H9 (cell line): Measurements from ENCODE around the gene PRG2. TPM values are rescaled to one million over a fixed set of nuclear protein-coding genes. Genes with fewer than 3 reads are reported as not detected.

Source experiments
- DNase-seq: peaks from one replicate; pipeline ENCODE4 v3.0.0-alpha.2; 2017
- H2AFZ ChIP-seq: one replicate; pipeline ENCODE4 v1.6.1; 2013; ENCODE audit warnings: mild to moderate bottlenecking, low read length, control low read depth, moderate library complexity
- H2AK5ac ChIP-seq: 2 replicates; pipeline ENCODE4 v1.6.1; 2013; ENCODE audit warnings: low read length, control low read depth, mixed read lengths; ENCODE audit not compliant: insufficient read length
- H2BK120ac ChIP-seq: one replicate; pipeline ENCODE4 v1.6.1; 2013; ENCODE audit warnings: low read depth, mild to moderate bottlenecking, low read length, control low read depth, inconsistent platforms; ENCODE audit not compliant: poor library complexity, severe bottlenecking
- H2BK12ac ChIP-seq: 2 replicates; pipeline ENCODE4 v1.6.1; 2013; ENCODE audit warnings: low read length, control low read depth, mixed read lengths, low read depth; ENCODE audit not compliant: insufficient read length
- H2BK15ac ChIP-seq: 2 replicates; pipeline ENCODE4 v1.6.1; 2013; ENCODE audit warnings: low read depth, low read length, control low read depth
- H2BK20ac ChIP-seq: one replicate; pipeline ENCODE4 v1.6.1; 2013; ENCODE audit warnings: low read depth, mild to moderate bottlenecking, low read length, control low read depth, inconsistent platforms; ENCODE audit not compliant: poor library complexity, severe bottlenecking
- H2BK5ac ChIP-seq: 2 replicates; pipeline ENCODE4 v1.6.1; 2013; ENCODE audit warnings: low read length, control low read depth, mixed read lengths; ENCODE audit not compliant: insufficient read length
- H3K14ac ChIP-seq: 2 replicates; pipeline ENCODE4 v1.6.1; 2013; ENCODE audit warnings: low read length, control low read depth; ENCODE audit not compliant: insufficient read depth
- H3K18ac ChIP-seq: 2 replicates; pipeline ENCODE4 v1.6.1; 2013; ENCODE audit warnings: low read depth, mild to moderate bottlenecking, mixed read lengths, low read length, control low read depth; ENCODE audit not compliant: insufficient read length
- H3K23ac ChIP-seq: 2 replicates; pipeline ENCODE4 v1.6.1; 2013; ENCODE audit warnings: low read length, control low read depth, mixed read lengths, low read depth; ENCODE audit not compliant: insufficient read length
- H3K23me2 ChIP-seq: 2 replicates; pipeline ENCODE4 v1.6.1; 2013; ENCODE audit warnings: low read depth, mild to moderate bottlenecking, mixed read lengths, low read length, control low read depth; ENCODE audit not compliant: insufficient read length, poor library complexity, severe bottlenecking
- H3K27ac ChIP-seq: 2 replicates; pipeline ENCODE4 v1.5.1; 2013; ENCODE audit warnings: low read length, control low read depth, mixed read lengths, low read depth; ENCODE audit not compliant: insufficient read length
- H3K27me3 ChIP-seq: 2 replicates; pipeline ENCODE4 v1.6.1; 2013; ENCODE audit warnings: low read length, control low read depth, inconsistent platforms; ENCODE audit not compliant: insufficient read depth
- H3K4ac ChIP-seq: 2 replicates; pipeline ENCODE4 v1.6.1; 2013; ENCODE audit warnings: low read depth, mild to moderate bottlenecking, control low read depth, inconsistent platforms, low read length, moderate library complexity
- H3K4me1 ChIP-seq: 2 replicates; pipeline ENCODE4 v1.6.1; 2013; ENCODE audit warnings: low read length, control low read depth, inconsistent platforms; ENCODE audit not compliant: insufficient read depth
- H3K4me2 ChIP-seq: 2 replicates; pipeline ENCODE4 v1.6.1; 2013; ENCODE audit warnings: low read length, control low read depth, mixed read lengths; ENCODE audit not compliant: insufficient read length, insufficient read depth
- H3K56ac ChIP-seq: 2 replicates; pipeline ENCODE4 v1.6.1; 2013; ENCODE audit warnings: low read depth, mild to moderate bottlenecking, mixed read lengths, low read length, control low read depth; ENCODE audit not compliant: insufficient read length
- H3K79me1 ChIP-seq: 2 replicates; pipeline ENCODE4 v1.6.1; 2013; ENCODE audit warnings: low read depth, mild to moderate bottlenecking, moderate library complexity, low read length, control low read depth, inconsistent platforms; ENCODE audit not compliant: insufficient read depth, poor library complexity, severe bottlenecking
- H3K79me2 ChIP-seq: 2 replicates; pipeline ENCODE4 v1.6.1; 2013; ENCODE audit warnings: low read length, control low read depth, inconsistent platforms; ENCODE audit not compliant: insufficient read depth
- H3K9ac ChIP-seq: 2 replicates; pipeline ENCODE4 v1.6.1; 2013; ENCODE audit warnings: low read length, control low read depth, mixed read lengths; ENCODE audit not compliant: insufficient read length; ENCODE audit errors: extremely low read depth
- H3K9me3 ChIP-seq: one replicate; pipeline ENCODE4 v1.6.1; 2013; ENCODE audit warnings: low read depth, low read length, inconsistent platforms; ENCODE audit not compliant: control insufficient read depth
- H3T11ph ChIP-seq: one replicate; pipeline ENCODE4 v1.6.1; 2013; ENCODE audit warnings: mild to moderate bottlenecking, low read length, control low read depth, inconsistent platforms
- H4K20me1 ChIP-seq: one replicate; pipeline ENCODE4 v1.6.1; 2013; ENCODE audit not compliant: control insufficient read depth, insufficient read length, insufficient read depth
- H4K5ac ChIP-seq: 2 replicates; pipeline ENCODE4 v1.6.1; 2013; ENCODE audit warnings: low read depth, mild to moderate bottlenecking, mixed read lengths, low read length, control low read depth; ENCODE audit not compliant: insufficient read length
- H4K8ac ChIP-seq: replicated peaks from 2 replicates; pipeline ENCODE4 v1.6.1; 2013; ENCODE audit warnings: low read length, control low read depth, mixed read lengths, low read depth; ENCODE audit not compliant: insufficient read length
- H4K91ac ChIP-seq: 2 replicates; pipeline ENCODE4 v1.6.1; 2013; ENCODE audit warnings: low read depth, mild to moderate bottlenecking, moderate library complexity, mixed read lengths, low read length, control low read depth; ENCODE audit not compliant: insufficient read length
- H3K27ac Mint-ChIP-seq, 3 experiments: 2 replicates in 2 of 3; 3 replicates in 1 of 3; pipeline ENCODE4 v1.8.0; 2020 to 2021; ENCODE audit warnings: mixed read lengths in 3 of 3, mild to moderate bottlenecking in 1 of 3, moderate library complexity in 1 of 3
- H3K27me3 Mint-ChIP-seq: 2 replicates; pipeline ENCODE4 v1.8.0; 2021; ENCODE audit warnings: low read depth, mild to moderate bottlenecking, moderate library complexity, mixed read lengths
- H3K36me3 Mint-ChIP-seq, 3 experiments: 2 replicates in 2 of 3; 3 replicates in 1 of 3; pipeline ENCODE4 v1.8.0; 2020 to 2021; ENCODE audit warnings: low read depth in 3 of 3, mixed read lengths in 3 of 3; ENCODE audit not compliant: insufficient read depth in 1 of 3
- H3K4me1 Mint-ChIP-seq, 2 experiments: 2 replicates each; pipeline ENCODE4 v1.8.0; 2020; ENCODE audit warnings: mixed read lengths in 2 of 2
- H3K4me3 Mint-ChIP-seq, 2 experiments: 2 replicates in 1 of 2; 3 replicates in 1 of 2; pipeline ENCODE4 v1.8.0; 2020 to 2021; ENCODE audit warnings: mild to moderate bottlenecking in 2 of 2, mixed read lengths in 2 of 2, moderate library complexity in 1 of 2
- H3K9me3 Mint-ChIP-seq, 2 experiments: 2 replicates in 1 of 2; 3 replicates in 1 of 2; pipeline ENCODE4 v1.8.0; 2020; ENCODE audit warnings: mild to moderate bottlenecking in 2 of 2, mixed read lengths in 2 of 2, moderate library complexity in 1 of 2
- WGBS: extraction: QIAGEN DNeasy Blood & Tissue Kit; methylation state at CpG from one replicate; pipeline ENCODE4 v1.1.7; 2013; ENCODE audit warnings: missing lambda C conversion rate, low lambda C conversion rate, mixed read lengths; ENCODE audit not compliant: insufficient read length; ENCODE audit errors: extremely low coverage; 5-methylcytosine and 5-hydroxymethylcytosine counted together
- total RNA-seq: library from RNA; stranded (reverse); gene quantifications from 2 replicates; pipeline ENCODE4 v1.2.1, GENCODE V29; 2021
- TF ChIP-seq, protein P1 (sequence below): fragments of 200-600 bp; sonication (generic); conservative IDR thresholded peaks from 3 replicates; pipeline ENCODE4 v1.8.0; 2021; ENCODE audit warnings: antibody characterized with exemption, mild to moderate bottlenecking

PRG2 gene
- total RNA-seq, 1 experiment from 2014 or later = not detected

- no peaks in the 10 kb centered on the region for H3K79me2 ChIP-seq
- no peak within 1 kb of the TSS for H3K4ac ChIP-seq
- no peak within 1 kb of the TSS for H3K9ac ChIP-seq
- peaks cover 6% of the 10 kb centered on the region for H3K23me2 ChIP-seq
- peaks cover 27 to 34% of the 10 kb centered on the region in 2 experiments for H3K4me1 Mint-ChIP-seq
- H3K79me1 ChIP-seq = no peaks in the 10 kb centered on the region
- no peaks in the 10 kb centered on the region for H3K9me3 Mint-ChIP-seq
- H4K8ac ChIP-seq = no peak within 1 kb of the TSS
- H4K20me1 ChIP-seq = no peaks in the 10 kb centered on the region
- H3K9me3 ChIP-seq = no peaks in the 10 kb centered on the region
- peaks cover 2% of the 10 kb centered on the region; the same call in 1 of the 2 replicates for H3K4me1 ChIP-seq
- H3K27ac Mint-ChIP-seq = no peak within 1 kb of the TSS; a peak in 1 of 7 replicates
- H3K27me3 ChIP-seq = peaks cover 3% of the 10 kb centered on the region; the same call in 1 of the 2 replicates
- H2BK15ac ChIP-seq = no peak within 1 kb of the TSS
- no peak within 1 kb of the TSS for H4K91ac ChIP-seq
- H3K18ac ChIP-seq = no peak within 1 kb of the TSS
- H3K27ac ChIP-seq = no peak within 1 kb of the TSS
- H3T11ph ChIP-seq = no peak within 1 kb of the TSS
- H3K4me3 Mint-ChIP-seq = peak within 1 kb of the TSS; percentile 68 to 83
- no peak within 1 kb of the TSS for H2AFZ ChIP-seq
- H2BK12ac ChIP-seq = no peak within 1 kb of the TSS
- peak; percentile 79 for DNase-seq
- no CpG with 5 or more reads among the region's 39 CpGs for WGBS
- TF ChIP-seq, protein P1, sequence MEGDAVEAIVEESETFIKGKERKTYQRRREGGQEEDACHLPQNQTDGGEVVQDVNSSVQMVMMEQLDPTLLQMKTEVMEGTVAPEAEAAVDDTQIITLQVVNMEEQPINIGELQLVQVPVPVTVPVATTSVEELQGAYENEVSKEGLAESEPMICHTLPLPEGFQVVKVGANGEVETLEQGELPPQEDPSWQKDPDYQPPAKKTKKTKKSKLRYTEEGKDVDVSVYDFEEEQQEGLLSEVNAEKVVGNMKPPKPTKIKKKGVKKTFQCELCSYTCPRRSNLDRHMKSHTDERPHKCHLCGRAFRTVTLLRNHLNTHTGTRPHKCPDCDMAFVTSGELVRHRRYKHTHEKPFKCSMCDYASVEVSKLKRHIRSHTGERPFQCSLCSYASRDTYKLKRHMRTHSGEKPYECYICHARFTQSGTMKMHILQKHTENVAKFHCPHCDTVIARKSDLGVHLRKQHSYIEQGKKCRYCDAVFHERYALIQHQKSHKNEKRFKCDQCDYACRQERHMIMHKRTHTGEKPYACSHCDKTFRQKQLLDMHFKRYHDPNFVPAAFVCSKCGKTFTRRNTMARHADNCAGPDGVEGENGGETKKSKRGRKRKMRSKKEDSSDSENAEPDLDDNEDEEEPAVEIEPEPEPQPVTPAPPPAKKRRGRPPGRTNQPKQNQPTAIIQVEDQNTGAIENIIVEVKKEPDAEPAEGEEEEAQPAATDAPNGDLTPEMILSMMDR = 0 out of 3 replicates have a peak, but pooled peaks have one; percentile 14
- H3K23ac ChIP-seq = no peak within 1 kb of the TSS
- H2BK20ac ChIP-seq = no peak within 1 kb of the TSS
- peak within 1 kb of the TSS; percentile 60 for H3K4me2 ChIP-seq
- no peak within 1 kb of the TSS for H2BK5ac ChIP-seq
- no peak within 1 kb of the TSS for H3K56ac ChIP-seq
- peaks cover 43% of the 10 kb centered on the region for H3K27me3 Mint-ChIP-seq
- no peak within 1 kb of the TSS for H2BK120ac ChIP-seq
- peaks cover 11 to 21% (median 19%) of the 10 kb centered on the region in 3 experiments; a peak in 6 of 7 replicates for H3K36me3 Mint-ChIP-seq
- H4K5ac ChIP-seq = no peak within 1 kb of the TSS
- peak within 1 kb of the TSS; percentile 74; the same call in 1 of the 2 replicates for H3K14ac ChIP-seq
- no peak within 1 kb of the TSS for H2AK5ac ChIP-seq
Measured at GRCh38 chr11:57426929-57427726, 36.7 kb upstream of the PRG2 start, which contains the start of gene SLC43A3. Gene SLC43A3, minus strand, starts transcription at chr11:57427121. Its CDS starts 949 bp downstream, at chr11:57426172.
